Caki2 (cell line): Measurements from ENCODE around the gene MAP1B. TPM values are rescaled to one million over a fixed set of nuclear protein-coding genes. Genes with fewer than 3 reads are reported as not detected.
"Not testable (repeated sequence)": the region's sequence is repeated elsewhere in the genome, so short reads cannot be mapped to it uniquely, and the experiment has no call there.

Experiments used
- DNase-seq: peaks from one replicate; pipeline ENCODE4 v3.0.0-alpha.2; 2015; ENCODE audit warnings: low read depth
- in situ Hi-C: cut with HindIII; loops from 2 replicates; pipeline ENCODE4 v1.10.0; 2016; ENCODE audit warnings: low sequenced_read_pairs, low pct_unique_long_range_greater_than_20kb, mixed read lengths
- total RNA-seq: library from RNA; depleted of rRNA; stranded (reverse); fragments of >200 nt; shearing (Covaris generic); gene quantifications from 2 replicates; pipeline ENCODE4 v1.2.3, GENCODE V29; 2014; ENCODE audit warnings: low replicate concordance; rRNA removed

The MAP1B gene
- 58.0 and 80.1 TPM in 2 replicates for total RNA-seq

DNA sequence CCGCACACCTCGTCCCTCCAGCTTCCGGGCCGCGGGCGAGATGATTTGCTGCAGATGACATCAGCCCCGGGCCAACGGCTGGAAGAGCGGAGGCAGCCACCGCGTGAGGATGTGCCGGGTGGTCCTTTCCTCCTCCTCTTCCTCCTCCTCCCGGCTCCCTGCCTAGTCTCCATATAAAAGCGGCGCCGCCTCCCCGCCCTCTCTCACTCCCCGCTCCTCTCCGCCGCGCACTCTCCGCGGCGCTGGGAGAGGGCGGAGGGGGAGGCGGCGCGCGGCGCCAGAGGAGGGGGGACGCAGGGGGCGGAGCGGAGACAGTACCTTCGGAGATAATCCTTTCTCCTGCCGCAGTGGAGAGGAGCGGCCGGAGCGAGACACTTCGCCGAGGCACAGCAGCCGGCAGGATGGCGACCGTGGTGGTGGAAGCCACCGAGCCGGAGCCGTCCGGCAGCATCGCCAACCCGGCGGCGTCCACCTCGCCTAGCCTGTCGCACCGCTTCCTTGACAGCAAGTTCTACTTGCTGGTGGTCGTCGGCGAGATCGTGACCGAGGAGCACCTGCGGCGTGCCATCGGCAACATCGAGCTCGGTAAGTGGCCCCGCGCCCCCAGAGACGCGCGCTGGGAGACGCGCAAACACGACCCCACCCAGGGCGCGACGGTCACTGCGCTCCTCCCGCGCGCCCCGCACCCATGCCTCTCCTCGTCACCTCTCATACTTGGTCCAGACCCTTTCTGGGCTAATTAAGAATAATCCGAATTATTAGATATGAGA lies at the start of gene MAP1B:
Gene MAP1B, plus strand, starts transcription at position 345 of the 770 bp plus-strand sequence. Its CDS starts 57 bp downstream, at position 402.
- DNase-seq = peak; percentile 92
- in situ Hi-C loops = no loop called here

DNA sequence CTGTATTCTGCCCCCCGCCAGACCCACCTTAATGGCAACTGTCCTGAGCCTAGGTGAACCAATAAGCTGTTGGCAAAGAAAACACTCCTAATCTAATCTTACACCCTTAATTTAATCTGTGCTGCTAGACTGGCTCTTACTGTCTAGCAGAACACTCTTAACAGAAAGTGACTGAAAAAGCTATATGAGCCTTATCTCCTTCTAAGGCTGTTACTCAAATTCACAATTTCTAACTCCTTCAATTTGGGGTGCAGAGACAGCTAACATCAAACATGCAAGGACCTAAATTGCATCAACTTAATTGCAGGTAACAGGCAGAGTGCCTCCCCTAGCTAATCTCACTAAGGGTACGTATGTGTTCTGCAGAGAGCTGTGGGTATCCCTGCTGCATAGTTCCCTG lies 49.5 kb upstream of the MAP1B start:
- in situ Hi-C loops = no loop called here
- DNase-seq = no peak

DNA sequence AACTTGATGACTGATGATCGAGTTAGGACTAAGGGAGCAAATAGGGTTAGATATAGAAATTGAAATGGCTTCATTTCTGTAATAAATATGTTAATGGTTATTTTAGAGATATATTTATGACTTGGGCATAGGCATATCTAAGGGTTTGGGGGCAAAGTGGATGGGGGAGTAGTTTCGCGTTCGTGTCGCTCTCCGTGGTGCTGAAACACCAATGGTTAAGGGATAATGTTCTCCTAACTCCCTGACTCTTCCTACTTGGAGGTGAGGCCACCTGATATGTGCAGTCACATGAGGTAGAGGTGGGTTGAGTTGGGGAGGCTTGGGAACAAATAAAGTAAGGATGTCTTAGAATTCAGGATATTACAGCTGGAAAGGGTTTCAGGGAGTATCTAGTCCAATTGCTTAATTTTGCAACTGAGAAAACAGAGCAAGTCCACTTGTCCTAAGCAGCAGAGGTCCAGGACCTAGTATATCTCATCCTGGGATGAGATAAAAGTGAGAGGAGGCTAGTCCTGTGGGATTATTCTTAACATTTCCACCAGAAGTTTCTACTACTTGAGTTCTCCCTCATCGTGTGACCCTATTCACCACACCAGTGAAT lies 44.0 kb upstream of the MAP1B start:
- in situ Hi-C loops = no loop called here
- DNase-seq = peak; percentile 38

- in situ Hi-C loops = no loop called here
- no peak for DNase-seq
Measured at GRCh38 chr5:72064801-72065570, 42.3 kb upstream of the MAP1B start.

DNA sequence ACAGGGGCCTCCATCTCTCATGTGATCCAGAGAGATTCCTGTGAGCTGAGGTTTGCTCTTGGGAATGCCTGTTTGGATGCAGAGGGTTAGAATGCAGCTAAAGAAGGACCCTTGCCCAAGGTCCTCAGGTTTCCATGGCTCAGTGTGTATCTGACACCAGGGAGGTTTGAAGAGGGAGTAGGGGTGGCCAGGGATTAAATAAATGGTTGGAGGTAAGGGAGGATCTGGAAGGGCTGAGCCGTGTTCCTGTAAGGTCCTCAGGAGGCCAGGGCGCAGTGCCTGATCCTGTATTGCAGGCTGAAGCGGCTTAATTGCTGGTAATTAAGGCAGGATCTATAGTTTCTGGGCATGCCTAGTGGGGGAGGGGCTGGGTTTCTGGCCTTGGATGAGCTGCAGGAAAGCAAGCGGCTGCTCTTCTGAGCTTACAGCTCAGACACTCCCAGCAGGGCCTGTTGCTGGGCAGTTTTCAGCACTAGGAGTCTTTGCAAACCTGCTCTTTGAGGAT lies 41.5 kb upstream of the MAP1B start:
- DNase-seq = no peak

DNA sequence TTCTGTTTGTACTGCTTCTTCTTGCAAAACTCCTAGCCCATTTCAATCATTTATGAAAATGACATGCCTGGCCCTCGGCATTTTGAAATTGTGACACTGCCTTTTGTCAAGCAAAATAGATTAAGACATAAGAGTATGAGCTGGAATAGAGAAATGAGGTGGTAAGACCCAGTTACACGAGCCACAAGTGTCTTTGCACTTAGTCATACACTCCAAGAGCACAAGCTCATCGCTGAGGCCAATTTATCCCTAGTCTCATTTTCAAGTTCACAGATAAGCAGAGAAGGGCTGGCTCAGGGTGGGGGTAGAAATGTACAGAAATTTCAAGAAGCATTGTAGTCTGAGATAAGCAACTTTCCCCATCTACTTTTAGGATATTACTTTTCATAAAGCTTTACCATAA lies 40.6 kb upstream of the MAP1B start:
- in situ Hi-C loops = no loop called here
- peak; percentile 40 for DNase-seq

More for the DNA sequence above, 41.5 kb upstream of the MAP1B start:
- in situ Hi-C loops = no loop called here

- peak; percentile 46 for DNase-seq
- in situ Hi-C loops = no loop called here
Measured at GRCh38 chr5:72067682-72068470, 39.4 kb upstream of the MAP1B start.

- DNase-seq = no peak
- in situ Hi-C loops = no loop called here
Measured at GRCh38 chr5:72070529-72070928, 36.7 kb upstream of the MAP1B start.

GRCh38 chr5:72071906-72072305 lies 35.4 kb upstream of the MAP1B start:
- DNase-seq = no peak
- in situ Hi-C loops = no loop called here

GRCh38 chr5:72074251-72074650 lies 33.0 kb upstream of the MAP1B start:
- in situ Hi-C loops = no loop called here
- DNase-seq = no peak

DNA sequence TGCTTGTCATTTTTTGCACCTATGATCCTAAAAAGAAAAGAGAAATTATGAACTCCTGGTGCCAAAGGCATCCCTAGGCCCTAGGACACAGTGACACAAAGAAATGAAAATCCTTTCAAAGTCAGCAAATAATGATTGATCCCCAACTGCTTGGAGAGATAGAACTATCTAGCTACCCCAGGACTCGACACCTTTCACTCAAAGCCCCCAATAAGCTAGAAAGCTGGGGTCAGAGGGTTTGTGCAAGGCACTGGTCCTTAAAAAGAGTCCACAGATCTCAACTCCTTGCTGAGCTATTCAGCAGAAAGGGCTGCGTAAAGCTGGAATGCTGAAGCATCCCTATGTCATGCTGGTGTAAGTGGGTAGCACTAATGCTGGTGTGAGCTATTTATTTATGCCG lies 31.8 kb upstream of the MAP1B start:
- in situ Hi-C loops = no loop called here
- DNase-seq = no peak

DNA sequence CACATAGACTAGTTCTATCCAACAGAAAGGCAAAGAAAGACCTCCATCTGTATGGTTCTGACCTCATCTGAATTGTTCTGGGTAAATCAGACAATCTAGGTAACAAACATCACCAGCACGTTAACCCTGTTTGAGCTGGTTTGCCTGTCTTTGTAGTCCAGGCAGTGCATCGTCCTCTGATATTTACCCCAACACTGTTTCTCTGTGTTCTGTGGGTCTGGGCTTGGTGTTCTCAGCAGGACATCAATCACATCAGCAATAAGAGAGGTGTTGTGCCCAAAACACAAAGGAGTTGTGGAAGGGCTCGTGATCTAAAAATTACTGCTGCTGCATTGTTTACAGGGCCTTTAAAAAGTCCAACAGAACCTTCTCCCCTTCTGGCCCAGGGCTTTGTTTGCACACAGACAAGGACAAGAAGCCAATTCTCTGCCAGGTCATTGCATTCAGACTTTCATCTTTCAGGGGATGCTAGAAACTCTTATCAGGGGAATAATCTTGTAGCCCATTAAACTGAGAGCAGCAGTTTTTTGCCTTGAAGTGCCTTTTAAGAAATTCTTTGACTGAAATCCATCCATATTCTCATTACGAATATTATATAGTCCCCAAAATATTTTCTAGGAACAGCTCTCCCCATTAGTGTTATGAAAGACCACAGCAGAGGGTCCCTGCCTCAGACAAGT lies 30.5 kb upstream of the MAP1B start:
- DNase-seq = no peak
- in situ Hi-C loops = no loop called here

- DNase-seq = no peak
- in situ Hi-C loops = no loop called here
Measured at GRCh38 chr5:72077390-72077789, 29.9 kb upstream of the MAP1B start.

DNA sequence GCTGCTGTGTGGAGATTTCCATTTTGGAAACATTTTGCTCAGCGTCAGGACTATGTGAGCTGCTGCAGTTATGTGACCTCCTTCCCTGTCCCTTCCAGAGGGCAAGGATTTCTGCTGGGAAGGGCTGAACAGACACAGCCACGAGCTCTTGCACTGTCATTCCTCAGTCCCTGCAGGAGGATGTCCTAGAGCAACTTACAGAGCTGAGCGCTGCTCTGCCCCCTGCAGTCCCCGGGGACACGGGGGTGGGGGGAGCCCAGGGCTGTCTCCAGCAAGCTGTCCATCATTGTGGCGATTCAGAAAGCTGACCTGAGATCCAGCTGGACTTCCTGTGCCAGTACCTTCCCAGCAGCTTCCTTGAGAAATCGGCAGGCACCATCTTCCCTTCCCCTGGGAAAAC lies 28.0 kb upstream of the MAP1B start:
- DNase-seq = no peak
- in situ Hi-C loops = no loop called here

DNA sequence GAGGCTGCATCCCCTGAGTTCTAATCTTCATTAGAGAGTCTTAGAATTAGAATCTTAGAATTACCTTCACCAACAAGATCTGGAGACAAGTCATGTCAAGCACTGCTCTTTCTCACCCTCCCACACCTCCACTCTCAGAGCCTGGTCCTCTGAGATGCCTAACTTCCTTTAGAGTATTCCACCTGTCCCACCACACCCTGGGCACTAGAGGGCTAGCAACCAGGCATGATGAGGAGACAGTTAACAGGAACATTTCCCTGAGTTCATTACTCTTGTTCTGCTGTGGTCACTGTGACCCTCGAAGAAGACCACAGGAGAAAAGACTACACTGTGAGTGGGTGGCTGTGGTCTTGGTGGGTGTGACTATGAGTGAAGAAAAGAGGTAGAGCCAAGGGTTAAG lies 25.2 kb upstream of the MAP1B start:
- in situ Hi-C loops = no loop called here
- no peak for DNase-seq

- no peak for DNase-seq
- in situ Hi-C loops = no loop called here
Measured at GRCh38 chr5:72084876-72085275, 22.4 kb upstream of the MAP1B start.

- DNase-seq = no peak
- in situ Hi-C loops = no loop called here
Measured at GRCh38 chr5:72085319-72085718, 22.0 kb upstream of the MAP1B start.

- in situ Hi-C loops, DNase-seq: not testable (repeated sequence)
Measured at GRCh38 chr5:72089713-72090112, 17.6 kb upstream of the MAP1B start.
